HG03103 (cell line): Measurements from ENCODE around the gene TEX51.
A peak's percentile ranks its signal among the peaks of the same experiment; 100 is the strongest.

Experiments used
- ATAC-seq: cut with Tn5 transposase; IDR thresholded peaks from one replicate; pipeline ENCODE4 v1.9.1; 2021; ENCODE audit warnings: low read depth; ENCODE audit not compliant: unreplicated experiment

The TEX51 gene

GRCh38 chr2:126877861-126878565 lies 20.7 kb upstream of the TEX51 start:
- ATAC-seq, result no peak

DNA sequence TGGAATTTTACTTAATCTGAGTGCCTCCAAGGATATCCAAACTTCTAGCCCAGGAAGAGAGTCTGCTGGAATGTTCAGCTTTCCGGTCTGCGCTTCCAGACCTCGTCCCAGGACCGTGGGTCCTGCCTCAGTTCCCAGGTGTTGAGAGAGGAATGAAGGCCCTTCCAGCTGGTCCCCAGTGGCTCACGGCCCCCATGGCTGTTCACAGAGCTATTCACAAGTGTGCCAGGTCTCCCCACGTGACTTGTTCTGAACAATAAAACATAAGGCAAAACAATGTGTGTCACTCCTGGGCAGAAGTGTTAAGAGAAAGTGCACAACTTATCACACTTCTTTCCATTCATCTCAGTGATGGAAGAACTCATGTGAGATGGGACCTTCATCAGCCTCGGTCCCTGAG lies 20.1 kb upstream of the TEX51 start:
- ATAC-seq, result no peak

DNA sequence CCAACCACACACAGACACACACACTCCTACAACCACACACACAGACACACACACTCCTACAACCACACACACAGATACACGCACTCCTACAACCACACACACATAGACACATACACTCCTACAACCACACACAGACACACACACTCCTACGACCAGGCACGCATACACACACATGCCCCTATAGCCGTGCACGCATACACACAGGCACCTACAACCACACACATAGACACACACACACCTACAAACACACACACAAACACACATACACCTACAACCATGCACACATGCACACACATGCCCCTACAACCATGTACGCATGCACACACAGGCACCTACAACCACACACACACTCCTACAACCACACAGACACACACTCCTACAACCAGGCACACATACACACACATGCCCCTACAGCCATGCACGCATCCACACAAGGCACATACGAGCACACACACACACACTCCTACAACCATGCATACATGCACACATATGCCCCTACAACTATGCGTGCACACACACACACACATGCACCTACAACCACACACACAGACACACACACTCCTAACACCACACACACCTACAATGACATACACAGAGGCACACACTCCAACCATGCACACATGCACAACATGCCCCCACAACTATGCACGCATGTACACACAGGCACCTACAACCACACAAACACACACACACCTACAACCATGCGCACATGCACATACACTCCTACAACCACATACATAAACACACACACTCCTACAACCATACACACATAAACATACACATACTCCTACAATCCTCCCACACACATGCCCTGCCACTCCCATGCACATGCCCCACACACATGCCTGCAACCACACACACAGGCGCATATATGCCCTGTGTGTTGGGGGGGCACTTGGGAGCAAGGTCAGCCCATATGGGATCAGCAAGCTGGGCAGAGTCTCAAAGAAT lies 19.1 kb upstream of the TEX51 start:
- ATAC-seq, result no peak

DNA sequence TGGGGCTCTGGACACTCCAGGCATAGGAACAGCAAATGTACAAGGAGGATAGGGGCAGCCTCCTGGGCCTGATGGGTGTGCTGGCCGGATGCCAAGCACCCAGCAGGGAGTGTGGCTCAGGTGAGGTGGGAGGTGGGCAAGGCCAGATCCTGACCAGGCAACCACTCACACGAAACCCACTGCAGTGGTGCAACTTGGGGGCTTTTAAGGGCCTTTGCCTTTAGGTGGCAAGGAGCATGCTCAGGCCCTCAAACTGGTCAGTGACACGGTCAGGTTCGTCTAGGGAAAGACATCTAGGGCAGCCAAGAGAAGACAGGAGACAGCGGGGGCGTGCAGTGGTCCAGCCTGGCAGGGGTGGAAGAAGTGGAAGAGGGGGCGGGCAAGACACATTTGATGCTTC lies 18.4 kb upstream of the TEX51 start:
- no peak for ATAC-seq

GRCh38 chr2:126880817-126881216 lies 17.9 kb upstream of the TEX51 start:
- ATAC-seq, result no peak

DNA sequence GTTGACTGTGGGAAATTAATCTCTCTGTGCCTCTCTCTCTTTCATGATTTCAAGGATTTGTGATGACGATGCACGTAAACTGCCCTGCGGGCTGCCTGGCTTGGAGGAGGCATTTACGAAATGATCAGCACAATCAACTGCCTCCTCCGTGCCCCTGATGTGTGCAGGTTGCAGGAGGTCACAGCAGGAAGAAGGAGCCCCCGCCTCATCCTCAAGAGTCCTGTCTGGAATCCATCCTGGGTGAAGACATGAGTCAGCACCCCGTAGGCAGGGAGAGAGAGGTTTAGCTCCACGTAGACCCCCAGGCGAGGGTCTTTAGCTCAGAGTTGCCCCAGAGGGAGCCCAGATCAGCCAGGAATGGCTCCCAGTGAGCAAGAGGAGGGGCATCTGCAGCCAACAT lies 17.1 kb upstream of the TEX51 start:
- ATAC-seq, result no peak

DNA sequence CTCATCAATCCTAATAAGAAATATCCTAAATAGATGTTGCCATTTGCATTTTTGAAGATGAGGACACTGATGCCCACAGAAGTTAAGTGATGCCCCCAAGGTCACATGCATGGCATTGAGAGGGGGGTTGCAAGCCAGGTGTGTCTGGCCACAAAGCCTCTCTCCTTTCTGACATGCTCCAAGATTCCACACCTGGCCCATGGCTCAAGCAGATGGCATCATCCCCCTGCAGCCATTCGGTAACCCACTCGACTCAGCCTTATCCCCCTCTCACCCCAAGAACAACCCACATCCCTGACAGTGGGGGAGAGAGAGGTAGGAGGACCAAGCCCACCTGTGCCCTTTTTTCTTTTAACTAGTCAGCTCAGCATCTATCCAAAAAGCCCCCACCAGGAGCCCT lies 16.5 kb upstream of the TEX51 start:
- ATAC-seq, result no peak

DNA sequence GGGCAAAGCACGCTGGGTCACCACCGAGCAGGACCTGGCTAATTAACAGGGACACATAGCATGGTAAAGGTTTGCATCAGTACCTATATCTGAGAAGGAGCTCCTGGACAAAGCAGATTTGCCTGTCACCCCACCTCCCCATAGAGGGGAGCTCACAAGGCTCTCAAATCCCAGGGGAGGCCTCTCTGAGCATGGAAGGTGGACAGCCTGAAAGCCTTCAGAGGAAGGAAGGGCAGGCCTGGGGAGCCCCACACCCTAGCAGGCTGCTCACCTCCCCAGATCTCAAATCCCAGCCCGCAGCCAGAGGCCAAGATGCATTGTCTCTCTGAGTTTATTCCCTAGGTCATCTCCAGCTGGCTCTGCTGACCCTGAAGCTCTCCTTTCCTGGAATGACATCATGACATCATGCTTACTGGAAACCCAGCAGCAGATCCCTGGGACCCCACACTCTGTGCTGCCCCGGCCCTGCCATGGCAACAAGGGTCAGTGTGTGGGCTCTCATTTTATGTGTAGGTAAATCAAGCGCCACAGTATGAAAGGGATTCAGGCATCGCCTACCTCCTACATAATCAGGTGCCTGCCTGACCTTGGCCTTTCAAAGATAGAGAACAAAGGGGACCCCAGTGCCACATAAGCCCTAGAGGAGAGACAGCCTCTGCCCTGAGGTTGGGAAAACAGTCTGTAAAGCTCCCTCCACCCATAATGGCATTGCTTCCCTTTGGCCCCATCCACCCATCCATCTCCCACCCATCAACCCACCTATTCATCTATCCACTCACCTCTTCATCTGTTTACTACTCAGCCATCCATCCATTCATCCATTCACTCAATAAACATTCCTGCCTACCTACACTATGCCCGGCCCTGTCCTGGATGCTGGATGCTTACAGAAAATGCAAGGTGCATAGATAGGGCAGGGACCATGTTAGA lies 15.7 kb upstream of the TEX51 start:
- ATAC-seq, result no peak

DNA sequence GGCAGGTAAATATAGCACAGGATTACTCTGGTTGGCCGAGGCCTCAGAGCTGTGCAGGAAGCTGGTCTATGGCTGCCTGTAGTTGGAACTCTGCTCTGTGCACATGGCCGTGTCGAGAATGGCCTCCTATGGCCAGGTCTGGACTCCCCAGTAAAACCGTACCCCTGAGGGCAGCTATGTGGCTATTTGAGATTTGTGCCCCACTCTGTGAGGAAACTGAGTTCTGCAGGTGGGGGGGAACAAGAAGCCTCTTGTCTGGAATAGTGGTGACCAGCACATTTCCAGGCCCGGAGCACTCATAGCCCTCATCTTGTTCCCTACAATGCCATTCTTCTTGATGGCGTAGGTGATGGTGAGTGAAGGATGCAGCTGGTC lies 15.0 kb upstream of the TEX51 start:
- ATAC-seq, result no peak

DNA sequence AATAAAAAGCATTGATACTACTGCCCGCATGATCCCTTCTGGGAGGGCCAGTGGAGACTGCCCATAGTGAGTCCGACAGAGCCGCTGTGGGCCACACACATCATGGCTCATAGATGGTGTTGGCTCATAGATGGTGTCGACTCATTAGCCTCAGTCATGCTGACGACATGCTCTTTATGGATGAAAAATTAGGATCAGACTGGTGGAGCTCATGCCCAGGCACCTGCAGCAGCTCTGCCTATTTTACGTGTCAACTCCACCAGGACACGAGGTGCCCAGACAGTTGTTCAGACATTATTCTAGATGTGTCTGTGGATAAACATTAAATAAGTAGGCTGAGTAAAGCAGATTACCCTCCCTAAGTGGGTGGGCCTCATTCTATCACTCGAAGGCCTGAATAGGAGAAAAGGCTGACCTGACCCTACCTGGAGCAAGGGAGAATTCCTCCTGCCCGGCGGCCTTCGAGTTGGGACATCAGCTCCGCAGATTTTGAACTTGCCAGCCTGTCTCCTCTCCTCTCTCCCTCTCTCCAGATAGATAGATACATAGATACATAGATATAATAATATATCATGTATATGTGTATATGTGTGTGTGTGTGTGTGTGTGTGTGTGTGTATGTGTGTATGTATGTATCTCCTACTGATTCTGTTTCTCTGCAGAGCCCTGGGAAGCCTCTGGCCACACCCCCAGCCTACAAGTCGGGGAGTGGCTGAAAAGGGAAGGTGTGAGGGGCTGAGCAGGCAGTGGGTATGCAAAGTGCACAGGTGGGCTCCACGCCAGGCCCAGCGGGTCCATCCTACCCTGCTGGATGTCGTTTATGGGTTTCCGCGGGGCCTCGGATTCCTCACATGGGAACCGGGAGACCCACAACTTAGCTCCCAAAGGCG lies 13.6 kb upstream of the TEX51 start:
- ATAC-seq, result no peak

- ATAC-seq, result no peak
Measured at GRCh38 chr2:126885751-126886210, 12.9 kb upstream of the TEX51 start.

DNA sequence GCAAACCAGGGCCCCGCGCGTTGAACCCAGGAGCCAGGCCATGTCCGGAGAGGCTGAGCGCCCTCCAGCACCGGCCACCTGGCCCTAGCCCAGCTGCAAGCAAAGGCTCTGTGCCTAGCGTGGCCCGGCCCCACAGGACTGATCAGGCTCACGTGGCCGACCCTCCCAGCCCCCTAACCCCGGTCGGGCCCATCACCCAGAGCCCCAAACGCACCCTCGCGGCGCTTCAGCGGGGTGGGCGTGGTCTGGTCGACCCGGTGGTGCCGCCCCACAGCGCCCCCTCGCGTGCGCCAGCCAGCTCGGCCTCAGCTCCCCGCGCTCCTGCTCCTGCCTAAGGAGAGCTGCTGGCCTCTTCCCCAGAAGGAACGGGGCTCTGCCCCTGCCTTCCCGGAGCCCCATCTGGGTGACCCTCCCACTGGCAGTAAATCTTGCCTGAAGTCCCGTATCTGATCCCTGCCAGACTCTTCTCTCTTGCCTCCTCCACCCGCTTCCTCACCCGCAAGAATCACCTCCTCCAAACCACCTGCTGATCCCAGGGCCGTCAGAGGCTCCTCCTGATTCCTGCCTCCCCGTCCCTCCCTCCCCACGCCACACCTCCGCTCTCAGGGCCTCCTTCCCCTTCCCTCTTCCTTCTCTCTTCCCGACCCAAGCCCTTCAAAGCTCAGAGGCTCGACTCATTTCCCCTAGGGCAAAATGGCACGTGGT lies 12.3 kb upstream of the TEX51 start:
- peak; percentile 83 for ATAC-seq

DNA sequence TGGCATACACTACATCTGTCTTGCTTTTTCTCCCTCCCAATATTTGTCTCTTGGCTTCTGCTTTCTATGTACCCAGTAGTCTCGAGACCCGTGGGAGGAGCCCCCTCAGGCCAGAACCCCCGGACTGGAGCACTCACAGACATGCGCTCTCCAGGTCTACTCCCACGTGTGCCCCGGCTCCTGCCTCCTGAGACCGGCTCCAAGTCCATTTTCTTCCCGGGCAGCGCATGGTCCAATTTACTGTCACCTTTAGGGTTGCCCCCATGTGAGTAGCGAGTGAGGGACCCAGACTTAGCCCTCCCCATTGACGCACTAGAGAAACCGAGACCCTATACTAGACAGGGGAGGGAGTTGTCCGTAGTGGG lies 11.8 kb upstream of the TEX51 start:
- no peak for ATAC-seq

DNA sequence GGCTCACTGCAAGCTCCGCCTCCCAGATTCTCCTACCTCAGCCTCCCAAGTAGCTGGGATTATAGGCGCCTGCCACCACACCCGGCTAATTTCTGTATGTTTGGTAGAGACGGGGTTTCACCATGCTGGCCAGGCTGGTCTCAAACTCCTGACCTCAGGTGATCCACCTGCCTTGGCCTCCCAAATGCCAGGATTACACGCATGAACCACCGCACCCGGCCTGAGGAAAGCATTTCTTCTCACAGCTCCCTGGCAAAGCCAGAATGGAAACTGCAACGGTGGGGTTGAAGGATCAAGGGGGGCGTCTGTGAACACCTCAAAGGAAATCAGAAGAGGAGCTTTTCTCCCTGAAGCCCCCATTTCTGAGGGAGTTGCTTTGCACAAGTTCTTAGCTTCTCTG lies 11.2 kb upstream of the TEX51 start:
- ATAC-seq, result no peak

DNA sequence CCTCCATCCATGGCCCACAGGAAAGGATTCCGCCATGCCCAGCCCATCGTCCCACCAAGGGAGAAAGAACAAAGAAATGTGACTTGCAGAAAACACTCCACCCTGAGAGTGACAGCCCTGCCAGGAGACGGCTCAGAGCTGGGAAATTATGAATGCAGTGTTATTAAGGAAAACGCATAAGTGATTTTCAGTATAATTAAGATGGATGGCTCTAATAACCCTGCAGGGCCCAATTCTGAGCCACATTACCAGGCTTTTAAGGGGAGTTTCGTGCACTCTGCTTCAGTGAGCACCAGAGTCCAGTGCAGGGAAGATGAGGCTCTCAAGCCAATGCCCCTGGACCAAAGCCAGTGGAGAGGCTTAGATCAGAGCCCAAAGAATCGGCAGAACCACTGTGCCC lies 10.6 kb upstream of the TEX51 start:
- no peak for ATAC-seq

- no peak for ATAC-seq
Measured at GRCh38 chr2:126889071-126889470, 9.6 kb upstream of the TEX51 start.

DNA sequence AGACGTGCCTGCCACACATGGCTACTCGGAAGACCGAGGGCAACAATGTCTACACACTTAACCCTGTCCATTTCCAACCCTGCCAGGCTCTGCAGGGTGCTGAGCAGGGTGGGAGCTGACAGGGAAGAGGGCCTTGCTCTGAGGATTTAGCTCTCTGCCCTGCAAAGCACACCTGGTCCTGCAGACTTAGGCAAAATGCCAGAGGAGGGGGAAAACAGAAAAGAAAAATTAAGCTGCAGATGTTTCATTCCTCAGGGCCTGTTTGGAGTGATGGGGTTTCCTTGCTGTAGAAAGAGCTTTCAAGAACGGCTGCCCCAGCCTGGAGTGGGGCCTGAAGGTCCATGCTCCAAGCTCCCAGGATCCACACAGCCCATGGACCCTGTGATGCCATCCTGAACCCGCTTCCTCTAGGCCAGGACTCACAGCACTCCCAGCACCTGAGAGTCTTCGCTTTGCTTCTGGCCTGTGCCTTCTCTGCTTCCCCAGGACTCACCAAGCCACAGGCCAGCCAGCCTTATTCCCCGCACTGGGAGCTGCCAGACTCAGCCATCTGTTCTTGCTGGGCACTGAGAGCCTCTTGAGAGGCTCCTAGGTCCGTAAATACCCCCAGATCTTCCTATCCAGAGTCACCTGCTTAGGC lies 9.1 kb upstream of the TEX51 start:
- no peak for ATAC-seq

- no peak for ATAC-seq
Measured at GRCh38 chr2:126890136-126890510, 8.6 kb upstream of the TEX51 start.
